WTC11 (cell line): ENCODE data around the gene TRAF3IP3. TPM values are rescaled to one million over a fixed set of nuclear protein-coding genes. Genes with fewer than 3 reads are reported as not detected.

Source experiments
- ATAC-seq: fragments of 200-7000 bp; cut with Tn5 transposase; 2 replicates; pipeline ENCODE4 v1.10.0; 2021; ENCODE audit warnings: mild to moderate bottlenecking, moderate library complexity
- CTCF ChIA-PET: fragments of 300-600 bp; sonication (Branson Sonifier 250); formaldehyde crosslinking; loops from one replicate; lab custom pipeline; 2021; ENCODE audit warnings: antibody characterized with exemption; lab: Charles Lee
- POLR2A ChIA-PET: fragments of 350-600 bp; sonication (Branson Sonifier 250); formaldehyde crosslinking; loops from one replicate; lab custom pipeline; 2021; ENCODE audit warnings: antibody characterized with exemption; lab: Charles Lee
- DNase-seq: peaks from one replicate; pipeline ENCODE4 v3.0.0; 2021; ENCODE audit warnings: low spot score
- H3K27ac Mint-ChIP-seq: 2 replicates; pipeline ENCODE4 v1.8.0; 2021; ENCODE audit warnings: mixed read lengths
- H3K27me3 Mint-ChIP-seq: 2 replicates; pipeline ENCODE4 v1.8.0; 2021; ENCODE audit warnings: low read depth, mild to moderate bottlenecking, moderate library complexity, mixed read lengths
- H3K36me3 Mint-ChIP-seq: 2 replicates; pipeline ENCODE4 v1.8.0; 2021; ENCODE audit warnings: mixed read lengths
- H3K4me1 Mint-ChIP-seq: 2 replicates; pipeline ENCODE4 v1.8.0; 2022; ENCODE audit warnings: mixed read lengths
- H3K4me3 Mint-ChIP-seq: 2 replicates; pipeline ENCODE4 v1.8.0; 2021; ENCODE audit warnings: mild to moderate bottlenecking, moderate library complexity, mixed read lengths
- H3K9me3 Mint-ChIP-seq: 2 replicates; pipeline ENCODE4 v1.8.0; 2021; ENCODE audit warnings: mixed read lengths
- ATF1 ChIP-seq: sonication (generic); formaldehyde crosslinking; IDR thresholded peaks from 2 replicates; pipeline ENCODE4 v1.8.1; 2023; ENCODE audit warnings: mild to moderate bottlenecking, moderate library complexity, missing genetic modification reagents
- GABPB1 ChIP-seq: sonication (generic); formaldehyde crosslinking; IDR thresholded peaks from 2 replicates; pipeline ENCODE4 v1.8.1; 2023; ENCODE audit warnings: mild to moderate bottlenecking, missing genetic modification reagents
- SOX15 ChIP-seq: fragments of 250-450 bp; sonication (Bioruptor Pico); IDR thresholded peaks from 2 replicates; pipeline ENCODE4 v1.9.0; 2021; ENCODE audit warnings: mild to moderate bottlenecking
- TEAD1 ChIP-seq: sonication (generic); formaldehyde crosslinking; IDR thresholded peaks from 2 replicates; pipeline ENCODE4 v1.8.0; 2022; ENCODE audit warnings: mild to moderate bottlenecking, missing genetic modification reagents
- TP53 ChIP-seq: sonication (generic); formaldehyde crosslinking; IDR thresholded peaks from 2 replicates; pipeline ENCODE4 v1.8.1; 2023; ENCODE audit warnings: mild to moderate bottlenecking, missing genetic modification reagents
- ZNF263 ChIP-seq: sonication (generic); formaldehyde crosslinking; IDR thresholded peaks from 2 replicates; pipeline ENCODE4 v1.8.1; 2022; ENCODE audit warnings: low read depth, mild to moderate bottlenecking, moderate library complexity, missing genetic modification reagents
- ZNF396 ChIP-seq: fragments of 250-450 bp; sonication (Bioruptor Pico); IDR thresholded peaks from 2 replicates; pipeline ENCODE4 v1.8.0; 2021; ENCODE audit warnings: mild to moderate bottlenecking, moderate library complexity, borderline replicate concordance
- ZNF416 ChIP-seq: fragments of 250-450 bp; sonication (Bioruptor Pico); IDR thresholded peaks from 2 replicates; pipeline ENCODE4 v1.9.0; 2021; ENCODE audit warnings: mild to moderate bottlenecking, inconsistent platforms
- total RNA-seq: library from RNA; stranded (reverse); gene quantifications from 3 replicates; pipeline ENCODE4 v1.2.3, GENCODE V29; 2021
- TF ChIP-seq, protein P1 (sequence below): fragments of 250-450 bp; sonication (Bioruptor Pico); IDR thresholded peaks from 2 replicates; pipeline ENCODE4 v1.9.0; 2021; ENCODE audit warnings: mild to moderate bottlenecking
- TF ChIP-seq, protein P2 (sequence below): sonication (generic); formaldehyde crosslinking; conservative IDR thresholded peaks from 2 replicates; pipeline ENCODE4 v1.8.1; 2023; ENCODE audit warnings: mild to moderate bottlenecking, low read depth, missing genetic modification reagents, moderate library complexity
- TF ChIP-seq, protein P3 (sequence below): sonication (generic); formaldehyde crosslinking; IDR thresholded peaks from 2 replicates; pipeline ENCODE4 v1.8.1; 2023; ENCODE audit warnings: mild to moderate bottlenecking, missing genetic modification reagents, borderline replicate concordance
- TF ChIP-seq, protein P4 (sequence below): sonication (generic); formaldehyde crosslinking; IDR thresholded peaks from 2 replicates; pipeline ENCODE4 v1.8.1; 2022; ENCODE audit warnings: missing genetic modification reagents, borderline replicate concordance

Gene TRAF3IP3
- total RNA-seq, 1 experiment from 2014 or later = 0.74 TPM

DNA sequence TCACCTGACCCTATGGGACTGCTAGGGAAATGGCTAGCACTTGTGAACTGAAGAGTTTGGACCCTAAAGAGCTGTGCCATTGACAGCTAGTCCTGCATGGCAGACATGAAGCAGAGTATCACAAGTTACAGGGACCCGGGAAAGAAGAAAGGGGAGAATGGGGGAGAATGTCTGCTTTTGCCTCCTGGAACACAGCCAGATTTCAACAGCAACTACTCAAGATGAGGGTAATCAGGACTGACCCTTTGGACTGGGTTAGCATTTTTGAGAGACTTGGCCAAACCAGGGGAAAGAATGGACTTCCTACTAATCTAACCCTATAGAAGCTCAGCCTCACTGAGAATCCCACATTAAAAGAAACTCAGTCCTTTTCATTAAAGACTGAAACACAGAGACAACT is 63.2 kb downstream of the TRAF3IP3 start:
- TF ChIP-seq ZNF263 (CRISPR knock-in tag) = no peak
- TF ChIP-seq, protein P1, sequence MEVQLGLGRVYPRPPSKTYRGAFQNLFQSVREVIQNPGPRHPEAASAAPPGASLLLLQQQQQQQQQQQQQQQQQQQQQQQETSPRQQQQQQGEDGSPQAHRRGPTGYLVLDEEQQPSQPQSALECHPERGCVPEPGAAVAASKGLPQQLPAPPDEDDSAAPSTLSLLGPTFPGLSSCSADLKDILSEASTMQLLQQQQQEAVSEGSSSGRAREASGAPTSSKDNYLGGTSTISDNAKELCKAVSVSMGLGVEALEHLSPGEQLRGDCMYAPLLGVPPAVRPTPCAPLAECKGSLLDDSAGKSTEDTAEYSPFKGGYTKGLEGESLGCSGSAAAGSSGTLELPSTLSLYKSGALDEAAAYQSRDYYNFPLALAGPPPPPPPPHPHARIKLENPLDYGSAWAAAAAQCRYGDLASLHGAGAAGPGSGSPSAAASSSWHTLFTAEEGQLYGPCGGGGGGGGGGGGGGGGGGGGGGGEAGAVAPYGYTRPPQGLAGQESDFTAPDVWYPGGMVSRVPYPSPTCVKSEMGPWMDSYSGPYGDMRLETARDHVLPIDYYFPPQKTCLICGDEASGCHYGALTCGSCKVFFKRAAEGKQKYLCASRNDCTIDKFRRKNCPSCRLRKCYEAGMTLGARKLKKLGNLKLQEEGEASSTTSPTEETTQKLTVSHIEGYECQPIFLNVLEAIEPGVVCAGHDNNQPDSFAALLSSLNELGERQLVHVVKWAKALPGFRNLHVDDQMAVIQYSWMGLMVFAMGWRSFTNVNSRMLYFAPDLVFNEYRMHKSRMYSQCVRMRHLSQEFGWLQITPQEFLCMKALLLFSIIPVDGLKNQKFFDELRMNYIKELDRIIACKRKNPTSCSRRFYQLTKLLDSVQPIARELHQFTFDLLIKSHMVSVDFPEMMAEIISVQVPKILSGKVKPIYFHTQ (CRISPR knock-in tag) = no peak
- no peak for TF ChIP-seq TEAD1 (CRISPR knock-in tag)
- TF ChIP-seq TP53 (CRISPR knock-in tag) = no peak
- TF ChIP-seq, protein P2, sequence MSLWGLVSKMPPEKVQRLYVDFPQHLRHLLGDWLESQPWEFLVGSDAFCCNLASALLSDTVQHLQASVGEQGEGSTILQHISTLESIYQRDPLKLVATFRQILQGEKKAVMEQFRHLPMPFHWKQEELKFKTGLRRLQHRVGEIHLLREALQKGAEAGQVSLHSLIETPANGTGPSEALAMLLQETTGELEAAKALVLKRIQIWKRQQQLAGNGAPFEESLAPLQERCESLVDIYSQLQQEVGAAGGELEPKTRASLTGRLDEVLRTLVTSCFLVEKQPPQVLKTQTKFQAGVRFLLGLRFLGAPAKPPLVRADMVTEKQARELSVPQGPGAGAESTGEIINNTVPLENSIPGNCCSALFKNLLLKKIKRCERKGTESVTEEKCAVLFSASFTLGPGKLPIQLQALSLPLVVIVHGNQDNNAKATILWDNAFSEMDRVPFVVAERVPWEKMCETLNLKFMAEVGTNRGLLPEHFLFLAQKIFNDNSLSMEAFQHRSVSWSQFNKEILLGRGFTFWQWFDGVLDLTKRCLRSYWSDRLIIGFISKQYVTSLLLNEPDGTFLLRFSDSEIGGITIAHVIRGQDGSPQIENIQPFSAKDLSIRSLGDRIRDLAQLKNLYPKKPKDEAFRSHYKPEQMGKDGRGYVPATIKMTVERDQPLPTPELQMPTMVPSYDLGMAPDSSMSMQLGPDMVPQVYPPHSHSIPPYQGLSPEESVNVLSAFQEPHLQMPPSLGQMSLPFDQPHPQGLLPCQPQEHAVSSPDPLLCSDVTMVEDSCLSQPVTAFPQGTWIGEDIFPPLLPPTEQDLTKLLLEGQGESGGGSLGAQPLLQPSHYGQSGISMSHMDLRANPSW = no peak
- no peak for TF ChIP-seq ZNF416 (CRISPR knock-in tag)
- TF ChIP-seq ZNF396 = no peak
- ChIA-PET POLR2A (no interaction called here), CTCF (interaction anchor here (0.5 to 1.1 kb wide), 2 partner anchors 9 to 108 kb away, joined by 3 to 4 read pairs; partner anchors contain the start of gene UTP25)
- H3K9me3 Mint-ChIP-seq = no peaks in the 10 kb centered on the region
- H3K36me3 Mint-ChIP-seq = no peaks in the 10 kb centered on the region
- no peak for DNase-seq
- no peak overlapping the region for H3K27ac Mint-ChIP-seq
- ATAC-seq = no peak
- peaks cover 3% of the 10 kb centered on the region; the same call in 1 of the 2 replicates for H3K4me1 Mint-ChIP-seq
- peaks cover 22% of the 10 kb centered on the region for H3K27me3 Mint-ChIP-seq
- H3K4me3 Mint-ChIP-seq = no peak overlapping the region

DNA sequence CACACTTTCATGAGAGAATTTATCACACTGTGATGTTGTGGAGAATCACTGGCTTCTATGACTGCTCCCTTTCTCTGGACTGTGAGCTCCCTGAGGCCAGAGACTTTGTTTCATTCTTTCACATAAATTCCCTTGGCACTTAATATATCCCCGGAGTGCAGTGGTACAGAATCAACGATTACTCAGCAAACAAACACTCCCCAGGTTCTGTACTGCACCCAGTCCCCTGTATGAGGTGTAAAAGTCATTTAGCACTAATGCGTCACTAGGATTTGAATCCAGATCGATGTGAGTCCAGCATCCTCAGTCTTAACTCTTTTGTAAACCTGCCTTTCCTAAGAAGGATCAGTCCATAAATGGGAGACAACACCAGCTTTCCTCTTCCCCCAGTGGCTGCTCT is 65.1 kb downstream of the TRAF3IP3 start:
- Mint-ChIP-seq H3K27me3 (peaks cover 26% of the 10 kb centered on the region), H3K27ac (no peak overlapping the region), H3K36me3 (no peaks in the 10 kb centered on the region), H3K9me3 (no peaks in the 10 kb centered on the region), H3K4me1 (peaks cover 3% of the 10 kb centered on the region; the same call in 1 of the 2 replicates), H3K4me3 (no peak overlapping the region)
- TF ChIP-seq, protein P3, sequence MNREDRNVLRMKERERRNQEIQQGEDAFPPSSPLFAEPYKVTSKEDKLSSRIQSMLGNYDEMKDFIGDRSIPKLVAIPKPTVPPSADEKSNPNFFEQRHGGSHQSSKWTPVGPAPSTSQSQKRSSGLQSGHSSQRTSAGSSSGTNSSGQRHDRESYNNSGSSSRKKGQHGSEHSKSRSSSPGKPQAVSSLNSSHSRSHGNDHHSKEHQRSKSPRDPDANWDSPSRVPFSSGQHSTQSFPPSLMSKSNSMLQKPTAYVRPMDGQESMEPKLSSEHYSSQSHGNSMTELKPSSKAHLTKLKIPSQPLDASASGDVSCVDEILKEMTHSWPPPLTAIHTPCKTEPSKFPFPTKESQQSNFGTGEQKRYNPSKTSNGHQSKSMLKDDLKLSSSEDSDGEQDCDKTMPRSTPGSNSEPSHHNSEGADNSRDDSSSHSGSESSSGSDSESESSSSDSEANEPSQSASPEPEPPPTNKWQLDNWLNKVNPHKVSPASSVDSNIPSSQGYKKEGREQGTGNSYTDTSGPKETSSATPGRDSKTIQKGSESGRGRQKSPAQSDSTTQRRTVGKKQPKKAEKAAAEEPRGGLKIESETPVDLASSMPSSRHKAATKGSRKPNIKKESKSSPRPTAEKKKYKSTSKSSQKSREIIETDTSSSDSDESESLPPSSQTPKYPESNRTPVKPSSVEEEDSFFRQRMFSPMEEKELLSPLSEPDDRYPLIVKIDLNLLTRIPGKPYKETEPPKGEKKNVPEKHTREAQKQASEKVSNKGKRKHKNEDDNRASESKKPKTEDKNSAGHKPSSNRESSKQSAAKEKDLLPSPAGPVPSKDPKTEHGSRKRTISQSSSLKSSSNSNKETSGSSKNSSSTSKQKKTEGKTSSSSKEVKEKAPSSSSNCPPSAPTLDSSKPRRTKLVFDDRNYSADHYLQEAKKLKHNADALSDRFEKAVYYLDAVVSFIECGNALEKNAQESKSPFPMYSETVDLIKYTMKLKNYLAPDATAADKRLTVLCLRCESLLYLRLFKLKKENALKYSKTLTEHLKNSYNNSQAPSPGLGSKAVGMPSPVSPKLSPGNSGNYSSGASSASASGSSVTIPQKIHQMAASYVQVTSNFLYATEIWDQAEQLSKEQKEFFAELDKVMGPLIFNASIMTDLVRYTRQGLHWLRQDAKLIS (CRISPR knock-in tag) = no peak
- no peak for TF ChIP-seq ATF1
- TF ChIP-seq SOX15 (CRISPR knock-in tag) = no peak
- TF ChIP-seq, protein P4, sequence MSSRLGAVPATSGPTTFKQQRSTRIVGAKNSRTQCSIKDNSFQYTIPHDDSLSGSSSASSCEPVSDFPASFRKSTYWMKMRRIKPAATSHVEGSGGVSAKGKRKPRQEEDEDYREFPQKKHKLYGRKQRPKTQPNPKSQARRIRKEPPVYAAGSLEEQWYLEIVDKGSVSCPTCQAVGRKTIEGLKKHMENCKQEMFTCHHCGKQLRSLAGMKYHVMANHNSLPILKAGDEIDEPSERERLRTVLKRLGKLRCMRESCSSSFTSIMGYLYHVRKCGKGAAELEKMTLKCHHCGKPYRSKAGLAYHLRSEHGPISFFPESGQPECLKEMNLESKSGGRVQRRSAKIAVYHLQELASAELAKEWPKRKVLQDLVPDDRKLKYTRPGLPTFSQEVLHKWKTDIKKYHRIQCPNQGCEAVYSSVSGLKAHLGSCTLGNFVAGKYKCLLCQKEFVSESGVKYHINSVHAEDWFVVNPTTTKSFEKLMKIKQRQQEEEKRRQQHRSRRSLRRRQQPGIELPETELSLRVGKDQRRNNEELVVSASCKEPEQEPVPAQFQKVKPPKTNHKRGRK (CRISPR knock-in tag) = no peak
- TF ChIP-seq GABPB1 (CRISPR knock-in tag) = no peak
- no peak for ATAC-seq
- CTCF ChIA-PET = interaction anchor here (1.3 to 1.5 kb wide), 2 partner anchors 13 to 37 kb away, joined by 3 read pairs; partner anchors contain the start of gene C1orf74
- POLR2A ChIA-PET = no interaction called here
- no peak for DNase-seq
